Measurements from ENCODE around the gene DNASE2.

GRCh38 chr19:12836529-12836863 is 44.8 kb downstream of the DNASE2 start:
- TF ChIP-seq POLR2A (IDR thresholded peaks at IDR 0.05): no peak
- no peak for TF ChIP-seq CTCF (IDR thresholded peaks at IDR 0.05)
- no peak for TF ChIP-seq POLR2AphosphoS5 (IDR thresholded peaks at IDR 0.05)
- TF ChIP-seq EP300 (IDR thresholded peaks at IDR 0.05): no peak
